ENCODE measurements around the gene SLC4A4.

SLC4A4 gene

GRCh38 chr4:71549516-71550160, 210.8 kb downstream of the SLC4A4 start:
- WGBS = no CpG with 5 or more reads among the region's 3 CpGs
- H3K9me3 ChIP-seq (ENCODE audit: control insufficient read depth, low read length) = no peaks in the 10 kb centered on the region

GRCh38 chr4:71550220-71551165, 211.7 kb downstream of the SLC4A4 start:
- H3K14ac ChIP-seq (ENCODE audit: low read length in 2 of 2) = no peak overlapping the region
- no peak overlapping the region for H2AK5ac ChIP-seq (ENCODE audit: low read length, severe bottlenecking)
- H3K4ac ChIP-seq (ENCODE audit: low read depth in 1 of 2, low read length in 2 of 2) = no peak overlapping the region
- H3K9ac ChIP-seq (ENCODE audit: low read length) = no peak overlapping the region
- no peak overlapping the region for H4K8ac ChIP-seq (ENCODE audit: low read length)
- DNase-seq = peak; percentile 46
- H2BK5ac ChIP-seq (ENCODE audit: low read depth, low read length, poor library complexity, severe bottlenecking) = no peak overlapping the region
- H3K79me1 ChIP-seq (replicated peaks; ENCODE audit: low read length, poor library complexity, severe bottlenecking) = no peaks in the 10 kb centered on the region
- H3K4me1 ChIP-seq (ENCODE audit: control insufficient read depth, insufficient read depth, low read depth, low read length) = peaks cover 2% of the 10 kb centered on the region
- no peak overlapping the region for H3K23ac ChIP-seq (ENCODE audit: low read length in 2 of 2)
- H2BK12ac ChIP-seq (ENCODE audit: low read length in 2 of 2) = no peak overlapping the region
- H3K9me3 ChIP-seq (ENCODE audit: control insufficient read depth, low read length) = no peaks in the 10 kb centered on the region
- 69% methylated on average over 6 of the region's 7 CpGs for WGBS
- H3K4me2 ChIP-seq (ENCODE audit: low read length, poor library complexity, severe bottlenecking) = no peak overlapping the region
- H3K27ac ChIP-seq (ENCODE audit: low read length, poor library complexity, severe bottlenecking) = peak overlapping the region; percentile 85
- H2AFZ ChIP-seq (ENCODE audit: low read depth, low read length) = no peak overlapping the region
- no peak overlapping the region for H4K91ac ChIP-seq (ENCODE audit: low read length)
- H3K27me3 ChIP-seq (ENCODE audit: control insufficient read depth in 1 of 2, insufficient read depth in 1 of 2, low read length in 2 of 2) = no peaks in the 10 kb centered on the region
- no peak overlapping the region for H3K18ac ChIP-seq (ENCODE audit: low read depth in 1 of 2, low read length in 2 of 2)
- no peak overlapping the region for H2BK15ac ChIP-seq (ENCODE audit: low read depth, poor library complexity, severe bottlenecking)
- no peak overlapping the region for H2BK120ac ChIP-seq (ENCODE audit: low read depth, low read length)
- H3K4me3 ChIP-seq (ENCODE audit: insufficient read depth in 1 of 2, low read depth in 1 of 2, low read length in 2 of 2) = no peak overlapping the region
- H3K36me3 ChIP-seq (ENCODE audit: control insufficient read depth in 1 of 2, insufficient read depth in 2 of 2, low read depth in 1 of 2, low read length in 2 of 2) = no peaks in the 10 kb centered on the region

More at GRCh38 chr4:71549516-71550160, 210.8 kb downstream of the SLC4A4 start:
- no peak overlapping the region for H3K4me3 ChIP-seq (ENCODE audit: insufficient read depth in 1 of 2, low read depth in 1 of 2, low read length in 2 of 2)
- H2AFZ ChIP-seq (ENCODE audit: low read depth, low read length) = no peak overlapping the region
- peak overlapping the region; percentile 53 for H2BK5ac ChIP-seq (ENCODE audit: low read depth, low read length, poor library complexity, severe bottlenecking)
- H3K4ac ChIP-seq (ENCODE audit: low read depth in 1 of 2, low read length in 2 of 2) = no peak overlapping the region
- no peak overlapping the region for H3K14ac ChIP-seq (ENCODE audit: low read length in 2 of 2)
- no peaks in the 10 kb centered on the region for H3K36me3 ChIP-seq (ENCODE audit: control insufficient read depth in 1 of 2, insufficient read depth in 2 of 2, low read depth in 1 of 2, low read length in 2 of 2)
- no peak overlapping the region for H3K9ac ChIP-seq (ENCODE audit: low read length)
- H3K27ac ChIP-seq (ENCODE audit: low read length, poor library complexity, severe bottlenecking) = peak overlapping the region; percentile 85
- H2BK12ac ChIP-seq (ENCODE audit: low read length in 2 of 2) = no peak overlapping the region
- H4K91ac ChIP-seq (ENCODE audit: low read length) = no peak overlapping the region
- DNase-seq = no peak
- H4K8ac ChIP-seq (ENCODE audit: low read length) = no peak overlapping the region
- H3K18ac ChIP-seq (ENCODE audit: low read depth in 1 of 2, low read length in 2 of 2) = no peak overlapping the region
- H3K27me3 ChIP-seq (ENCODE audit: control insufficient read depth in 1 of 2, insufficient read depth in 1 of 2, low read length in 2 of 2) = no peaks in the 10 kb centered on the region
- no peak overlapping the region for H3K23ac ChIP-seq (ENCODE audit: low read length in 2 of 2)
- H2BK120ac ChIP-seq (ENCODE audit: low read depth, low read length) = no peak overlapping the region
- H3K79me1 ChIP-seq (replicated peaks; ENCODE audit: low read length, poor library complexity, severe bottlenecking) = no peaks in the 10 kb centered on the region
- no peak overlapping the region for H2AK5ac ChIP-seq (ENCODE audit: low read length, severe bottlenecking)
- peaks cover 2% of the 10 kb centered on the region for H3K4me1 ChIP-seq (ENCODE audit: control insufficient read depth, insufficient read depth, low read depth, low read length)
- H3K4me2 ChIP-seq (ENCODE audit: low read length, poor library complexity, severe bottlenecking) = no peak overlapping the region
- H2BK15ac ChIP-seq (ENCODE audit: low read depth, poor library complexity, severe bottlenecking) = no peak overlapping the region

- Histone ChIP-seq H2AK5ac (ENCODE audit: low read length, severe bottlenecking) (no peak overlapping the region), H4K91ac (ENCODE audit: low read length) (no peak overlapping the region), H2BK5ac (ENCODE audit: low read depth, low read length, poor library complexity, severe bottlenecking) (no peak overlapping the region), H3K23ac (ENCODE audit: low read length in 2 of 2) (no peak overlapping the region), H3K4me3 (ENCODE audit: insufficient read depth in 1 of 2, low read depth in 1 of 2, low read length in 2 of 2) (no peak overlapping the region), H3K79me1 (replicated peaks; ENCODE audit: low read length, poor library complexity, severe bottlenecking) (no peaks in the 10 kb centered on the region), H3K4me2 (ENCODE audit: low read length, poor library complexity, severe bottlenecking) (no peak overlapping the region), H2BK120ac (ENCODE audit: low read depth, low read length) (no peak overlapping the region), H3K27ac (ENCODE audit: low read length, poor library complexity, severe bottlenecking) (no peak overlapping the region), H3K4me1 (ENCODE audit: control insufficient read depth, insufficient read depth, low read depth, low read length) (peaks cover 2% of the 10 kb centered on the region), H2BK12ac (ENCODE audit: low read length in 2 of 2) (no peak overlapping the region), H3K4ac (ENCODE audit: low read depth in 1 of 2, low read length in 2 of 2) (no peak overlapping the region), H3K9ac (ENCODE audit: low read length) (no peak overlapping the region), H3K9me3 (ENCODE audit: control insufficient read depth, low read length) (no peaks in the 10 kb centered on the region), H2AFZ (ENCODE audit: low read depth, low read length) (no peak overlapping the region), H2BK15ac (ENCODE audit: low read depth, poor library complexity, severe bottlenecking) (no peak overlapping the region), H3K18ac (ENCODE audit: low read depth in 1 of 2, low read length in 2 of 2) (no peak overlapping the region), H4K8ac (ENCODE audit: low read length) (no peak overlapping the region), H3K14ac (ENCODE audit: low read length in 2 of 2) (no peak overlapping the region), H3K27me3 (ENCODE audit: control insufficient read depth in 1 of 2, insufficient read depth in 1 of 2, low read length in 2 of 2) (no peaks in the 10 kb centered on the region), H3K36me3 (ENCODE audit: control insufficient read depth in 1 of 2, insufficient read depth in 2 of 2, low read depth in 1 of 2, low read length in 2 of 2) (no peaks in the 10 kb centered on the region)
- DNase-seq = peak; percentile 55
- WGBS = no CpG with 5 or more reads among the region's 1 CpG
These were observed 214.8 kb downstream of the SLC4A4 start for GRCh38 chr4:71553605-71554004.

- H3K27ac ChIP-seq (ENCODE audit: low read length, poor library complexity, severe bottlenecking) = no peak overlapping the region
- no peak overlapping the region for H2BK12ac ChIP-seq (ENCODE audit: low read length in 2 of 2)
- no peak for DNase-seq
- no peaks in the 10 kb centered on the region for H3K9me3 ChIP-seq (ENCODE audit: control insufficient read depth, low read length)
- no peak overlapping the region for H3K4me3 ChIP-seq (ENCODE audit: insufficient read depth in 1 of 2, low read depth in 1 of 2, low read length in 2 of 2)
- H3K4me2 ChIP-seq (ENCODE audit: low read length, poor library complexity, severe bottlenecking) = no peak overlapping the region
- no peak overlapping the region for H2AFZ ChIP-seq (ENCODE audit: low read depth, low read length)
- H3K79me1 ChIP-seq (replicated peaks; ENCODE audit: low read length, poor library complexity, severe bottlenecking) = no peaks in the 10 kb centered on the region
- H3K4me1 ChIP-seq (ENCODE audit: control insufficient read depth, insufficient read depth, low read depth, low read length) = peaks cover 2% of the 10 kb centered on the region
- H3K36me3 ChIP-seq (ENCODE audit: control insufficient read depth in 1 of 2, insufficient read depth in 2 of 2, low read depth in 1 of 2, low read length in 2 of 2) = no peaks in the 10 kb centered on the region
- H2BK5ac ChIP-seq (ENCODE audit: low read depth, low read length, poor library complexity, severe bottlenecking) = no peak overlapping the region
- no peak overlapping the region for H2BK15ac ChIP-seq (ENCODE audit: low read depth, poor library complexity, severe bottlenecking)
- H4K91ac ChIP-seq (ENCODE audit: low read length) = no peak overlapping the region
- no CpG with 5 or more reads among the region's 2 CpGs for WGBS
- H4K8ac ChIP-seq (ENCODE audit: low read length) = no peak overlapping the region
- no peak overlapping the region for H2BK120ac ChIP-seq (ENCODE audit: low read depth, low read length)
- H3K27me3 ChIP-seq (ENCODE audit: control insufficient read depth in 1 of 2, insufficient read depth in 1 of 2, low read length in 2 of 2) = no peaks in the 10 kb centered on the region
- H3K4ac ChIP-seq (ENCODE audit: low read depth in 1 of 2, low read length in 2 of 2) = no peak overlapping the region
- no peak overlapping the region for H3K14ac ChIP-seq (ENCODE audit: low read length in 2 of 2)
- H3K9ac ChIP-seq (ENCODE audit: low read length) = no peak overlapping the region
- H2AK5ac ChIP-seq (ENCODE audit: low read length, severe bottlenecking) = no peak overlapping the region
- no peak overlapping the region for H3K23ac ChIP-seq (ENCODE audit: low read length in 2 of 2)
- no peak overlapping the region for H3K18ac ChIP-seq (ENCODE audit: low read depth in 1 of 2, low read length in 2 of 2)
These were observed 215.2 kb downstream of the SLC4A4 start for GRCh38 chr4:71554025-71554424.

Data from mesenchymal stem cell (in vitro differentiated cells and primary cell).